Uterus (tissue), 2 donors: ENCODE data around the gene NMNAT3.

Source experiments
- POLR2A ChIP-seq, 2 donors: fragments of 450-650 bp; IDR thresholded peaks; one replicate each; pipeline ENCODE4 v1.6.1; 2016; ENCODE audit warnings: antibody characterized with exemption in 2 of 2, mild to moderate bottlenecking in 1 of 2, moderate library complexity in 1 of 2
- TF ChIP-seq, protein P1 (sequence below), 4 experiments: fragments of 200-600 bp in 2 of 4; fragments of 450-650 bp in 2 of 4; sonication (generic) in 2 of 4; IDR thresholded peaks; one replicate each; pipeline ENCODE4 v1.5.1; 2016 to 2019; ENCODE audit warnings: antibody characterized with exemption in 4 of 4, mild to moderate bottlenecking in 2 of 4, moderate library complexity in 1 of 4

DNA sequence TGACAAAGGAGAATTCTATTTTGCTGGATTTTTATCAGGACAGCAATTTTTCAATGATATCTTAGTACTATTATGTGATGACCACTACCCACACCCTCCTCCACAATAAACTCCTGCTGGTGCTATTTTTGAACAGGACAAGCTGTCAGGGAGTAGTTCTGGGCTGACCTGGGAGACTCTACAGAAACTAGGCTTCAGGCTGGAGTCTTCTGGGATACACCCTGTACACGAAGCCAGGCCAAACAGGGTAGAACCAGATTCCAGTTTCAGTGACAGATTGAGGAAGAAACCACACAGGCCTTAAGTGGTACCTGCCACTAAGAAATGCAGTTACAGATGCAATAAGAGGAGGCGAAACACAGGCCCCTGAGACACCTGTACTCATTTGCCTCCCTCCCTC is 12.8 kb downstream of the NMNAT3 start:
- no peak for TF ChIP-seq POLR2A (IDR thresholded peaks at IDR 0.05)
- TF ChIP-seq, protein P1, sequence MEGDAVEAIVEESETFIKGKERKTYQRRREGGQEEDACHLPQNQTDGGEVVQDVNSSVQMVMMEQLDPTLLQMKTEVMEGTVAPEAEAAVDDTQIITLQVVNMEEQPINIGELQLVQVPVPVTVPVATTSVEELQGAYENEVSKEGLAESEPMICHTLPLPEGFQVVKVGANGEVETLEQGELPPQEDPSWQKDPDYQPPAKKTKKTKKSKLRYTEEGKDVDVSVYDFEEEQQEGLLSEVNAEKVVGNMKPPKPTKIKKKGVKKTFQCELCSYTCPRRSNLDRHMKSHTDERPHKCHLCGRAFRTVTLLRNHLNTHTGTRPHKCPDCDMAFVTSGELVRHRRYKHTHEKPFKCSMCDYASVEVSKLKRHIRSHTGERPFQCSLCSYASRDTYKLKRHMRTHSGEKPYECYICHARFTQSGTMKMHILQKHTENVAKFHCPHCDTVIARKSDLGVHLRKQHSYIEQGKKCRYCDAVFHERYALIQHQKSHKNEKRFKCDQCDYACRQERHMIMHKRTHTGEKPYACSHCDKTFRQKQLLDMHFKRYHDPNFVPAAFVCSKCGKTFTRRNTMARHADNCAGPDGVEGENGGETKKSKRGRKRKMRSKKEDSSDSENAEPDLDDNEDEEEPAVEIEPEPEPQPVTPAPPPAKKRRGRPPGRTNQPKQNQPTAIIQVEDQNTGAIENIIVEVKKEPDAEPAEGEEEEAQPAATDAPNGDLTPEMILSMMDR (IDR thresholded peaks at IDR 0.05), result no peak
